Dendritic cell treated with granulocyte-macrophage colony-stimulating factor and Interleukin-4, amounts not matched to agents 40 ng/mL and 50 ng/mL, for 4 days (primary cell): ENCODE data around the gene FYN.
"Not testable (repeated sequence)": the region's sequence is repeated elsewhere in the genome, so short reads cannot be mapped to it uniquely, and the experiment has no call there.

ENCODE experiments used
- H3K27ac Mint-ChIP-seq: one replicate; pipeline ENCODE4 v1.8.0; 2022; ENCODE audit warnings: mild to moderate bottlenecking, mixed read lengths
- H3K27me3 Mint-ChIP-seq: one replicate; pipeline ENCODE4 v1.8.0; 2022; ENCODE audit warnings: mild to moderate bottlenecking, mixed read lengths
- H3K36me3 Mint-ChIP-seq: one replicate; pipeline ENCODE4 v1.8.0; 2022; ENCODE audit warnings: low read depth, mixed read lengths
- H3K4me1 Mint-ChIP-seq: one replicate; pipeline ENCODE4 v1.8.0; 2022; ENCODE audit warnings: low read depth, mixed read lengths
- H3K4me3 Mint-ChIP-seq: one replicate; pipeline ENCODE4 v1.8.0; 2022; ENCODE audit warnings: mild to moderate bottlenecking, moderate library complexity, mixed read lengths
- H3K9me3 Mint-ChIP-seq: one replicate; pipeline ENCODE4 v1.8.0; 2022; ENCODE audit warnings: mixed read lengths
- intact Hi-C: fragments of 100-400 bp; cut with micrococcal nuclease; formaldehyde crosslinking; loops from one replicate; pipeline ENCODE4 v1.15.0; 2022

Gene FYN

DNA sequence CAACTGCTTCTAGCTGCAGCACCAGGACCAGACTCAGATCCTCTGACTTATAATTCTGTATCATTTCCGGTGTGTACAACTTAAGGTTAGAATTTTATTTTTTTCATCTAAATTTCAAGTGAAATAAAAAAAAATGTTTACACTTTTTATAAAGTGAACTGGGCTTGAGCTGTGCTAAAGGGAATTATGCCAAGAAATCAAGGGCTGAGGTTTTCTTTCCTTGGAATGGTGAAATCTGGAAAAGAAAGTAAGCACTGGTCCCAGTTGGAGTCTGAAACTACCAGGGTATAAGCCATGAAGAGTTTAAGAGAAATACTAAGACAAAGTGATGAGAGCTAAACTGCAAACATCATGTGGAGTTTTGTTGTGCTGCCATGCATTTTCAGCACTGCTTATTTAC is 21.7 kb upstream of the FYN start:
- Mint-ChIP-seq H3K27ac (no peak overlapping the region), H3K27me3 (no peaks in the 10 kb centered on the region), H3K4me1 (no peaks in the 10 kb centered on the region), H3K4me3 (no peak overlapping the region), H3K9me3 (no peaks in the 10 kb centered on the region), H3K36me3 (no peaks in the 10 kb centered on the region)
- intact Hi-C loops: no loop called here

- Mint-ChIP-seq H3K4me1 (no peaks in the 10 kb centered on the region), H3K27me3 (peaks cover 3% of the 10 kb centered on the region), H3K36me3 (no peaks in the 10 kb centered on the region), H3K4me3 (no peak overlapping the region), H3K27ac (no peak overlapping the region), H3K9me3 (no peaks in the 10 kb centered on the region)
- intact Hi-C loops: no loop called here
Observed at GRCh38 chr6:111894272-111894671, 21.0 kb upstream of the FYN start.

DNA sequence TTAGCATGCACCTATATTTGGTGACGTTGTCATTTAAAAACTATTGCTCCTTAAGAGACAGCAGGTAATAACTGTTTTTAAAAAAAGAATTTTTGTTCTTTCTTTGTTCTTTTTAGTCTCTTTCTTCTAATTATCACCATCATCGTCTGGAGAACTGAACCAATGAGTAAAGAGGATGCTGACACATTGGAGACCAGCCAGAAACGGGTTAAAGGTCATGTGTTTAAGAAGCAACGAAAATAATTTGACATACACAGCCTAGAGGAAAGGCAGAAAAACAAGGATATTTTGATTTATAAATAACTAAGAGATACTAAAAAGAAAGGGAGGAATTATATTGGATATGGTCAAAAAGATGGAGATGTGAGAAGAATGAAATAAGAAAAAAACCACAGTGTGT is 19.2 kb upstream of the FYN start:
- intact Hi-C loops: no loop called here
- Mint-ChIP-seq H3K27me3 (peaks cover 9% of the 10 kb centered on the region), H3K4me3 (no peak overlapping the region), H3K36me3 (no peaks in the 10 kb centered on the region), H3K4me1 (no peaks in the 10 kb centered on the region), H3K9me3 (no peaks in the 10 kb centered on the region), H3K27ac (no peak overlapping the region)

GRCh38 chr6:111890988-111891387 is 17.7 kb upstream of the FYN start:
- intact Hi-C loops: no loop called here
- no peaks in the 10 kb centered on the region for H3K9me3 Mint-ChIP-seq
- no peaks in the 10 kb centered on the region for H3K4me1 Mint-ChIP-seq
- no peak overlapping the region for H3K27ac Mint-ChIP-seq
- no peak overlapping the region for H3K4me3 Mint-ChIP-seq
- no peaks in the 10 kb centered on the region for H3K36me3 Mint-ChIP-seq
- H3K27me3 Mint-ChIP-seq: peaks cover 10% of the 10 kb centered on the region

DNA sequence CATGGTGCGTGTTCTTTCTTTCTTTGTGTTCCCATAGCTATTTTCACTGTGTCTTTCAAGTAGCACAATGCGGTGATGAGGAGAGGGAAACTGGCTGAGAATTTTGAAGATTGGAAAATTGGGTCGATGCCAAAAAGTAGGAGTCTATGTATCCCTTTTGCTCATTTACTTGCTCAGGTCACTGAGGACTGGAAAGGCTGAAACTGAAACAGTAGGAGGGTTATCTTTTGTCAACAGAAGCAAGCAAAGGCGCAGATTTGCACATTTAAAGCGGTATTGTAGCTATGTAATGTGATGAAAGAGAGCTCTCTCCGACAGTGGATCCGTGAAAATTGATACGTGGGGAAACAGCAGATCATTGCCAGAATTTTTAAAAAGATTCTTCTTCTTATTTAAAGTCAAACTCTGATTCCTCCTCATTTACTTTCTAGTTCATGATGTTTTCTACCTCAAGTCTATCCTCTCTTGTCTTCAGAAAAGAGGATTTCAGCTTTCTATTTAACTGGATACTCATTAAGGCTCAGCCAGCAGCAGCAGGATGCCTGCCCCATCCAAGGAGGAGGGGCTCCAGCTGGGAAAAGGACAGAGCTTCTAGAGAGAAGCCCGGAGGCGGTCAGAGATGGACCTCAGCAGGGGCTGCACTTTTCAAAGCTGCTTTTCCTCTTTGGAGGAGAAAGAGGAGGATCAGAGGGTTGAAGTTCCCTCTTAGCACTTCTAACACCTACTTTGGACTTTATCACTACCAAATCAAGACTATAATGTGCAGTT is 15.9 kb upstream of the FYN start:
- Mint-ChIP-seq H3K9me3 (peaks cover 9% of the 10 kb centered on the region), H3K27ac (no peak overlapping the region)

DNA sequence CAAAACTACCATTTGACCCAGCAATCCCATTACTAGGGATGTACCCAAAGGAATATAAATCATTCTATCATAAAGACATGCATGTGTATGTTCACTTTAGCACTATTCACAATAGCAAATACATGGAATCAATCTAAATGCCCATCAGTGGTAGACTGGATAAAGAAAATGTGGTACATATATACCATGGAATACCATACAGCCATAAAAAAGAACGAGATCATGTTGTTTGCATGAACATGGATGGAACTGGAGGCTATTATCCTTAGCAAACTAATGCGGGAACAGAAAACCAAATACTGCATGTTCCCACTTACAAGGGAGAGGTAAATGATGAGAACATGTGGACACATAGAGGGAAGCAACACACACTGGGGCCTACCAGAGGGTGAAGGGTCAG is 13.5 kb upstream of the FYN start:
- H3K4me1 Mint-ChIP-seq, intact Hi-C loops, H3K36me3 Mint-ChIP-seq, H3K27me3 Mint-ChIP-seq, H3K27ac Mint-ChIP-seq, H3K4me3 Mint-ChIP-seq, H3K9me3 Mint-ChIP-seq: not testable (repeated sequence)

More for the DNA sequence above, 15.9 kb upstream of the FYN start:
- Mint-ChIP-seq H3K4me1 (no peaks in the 10 kb centered on the region), H3K27me3 (peaks cover 10% of the 10 kb centered on the region), H3K36me3 (no peaks in the 10 kb centered on the region), H3K4me3 (no peak overlapping the region)
- intact Hi-C loops: no loop called here

GRCh38 chr6:111885373-111886027 is 12.2 kb upstream of the FYN start:
- H3K27me3 Mint-ChIP-seq: peaks cover 10% of the 10 kb centered on the region
- H3K4me1 Mint-ChIP-seq: no peaks in the 10 kb centered on the region
- H3K9me3 Mint-ChIP-seq: peaks cover 15% of the 10 kb centered on the region
- intact Hi-C loops: no loop called here
- H3K4me3 Mint-ChIP-seq: no peak overlapping the region
- no peaks in the 10 kb centered on the region for H3K36me3 Mint-ChIP-seq
- H3K27ac Mint-ChIP-seq: no peak overlapping the region

GRCh38 chr6:111884068-111884467 is 10.8 kb upstream of the FYN start:
- Mint-ChIP-seq H3K9me3 (peaks cover 21% of the 10 kb centered on the region), H3K4me3 (no peak overlapping the region), H3K27ac (no peak overlapping the region), H3K27me3 (peaks cover 6% of the 10 kb centered on the region), H3K4me1 (no peaks in the 10 kb centered on the region), H3K36me3 (no peaks in the 10 kb centered on the region)
- intact Hi-C loops: no loop called here

DNA sequence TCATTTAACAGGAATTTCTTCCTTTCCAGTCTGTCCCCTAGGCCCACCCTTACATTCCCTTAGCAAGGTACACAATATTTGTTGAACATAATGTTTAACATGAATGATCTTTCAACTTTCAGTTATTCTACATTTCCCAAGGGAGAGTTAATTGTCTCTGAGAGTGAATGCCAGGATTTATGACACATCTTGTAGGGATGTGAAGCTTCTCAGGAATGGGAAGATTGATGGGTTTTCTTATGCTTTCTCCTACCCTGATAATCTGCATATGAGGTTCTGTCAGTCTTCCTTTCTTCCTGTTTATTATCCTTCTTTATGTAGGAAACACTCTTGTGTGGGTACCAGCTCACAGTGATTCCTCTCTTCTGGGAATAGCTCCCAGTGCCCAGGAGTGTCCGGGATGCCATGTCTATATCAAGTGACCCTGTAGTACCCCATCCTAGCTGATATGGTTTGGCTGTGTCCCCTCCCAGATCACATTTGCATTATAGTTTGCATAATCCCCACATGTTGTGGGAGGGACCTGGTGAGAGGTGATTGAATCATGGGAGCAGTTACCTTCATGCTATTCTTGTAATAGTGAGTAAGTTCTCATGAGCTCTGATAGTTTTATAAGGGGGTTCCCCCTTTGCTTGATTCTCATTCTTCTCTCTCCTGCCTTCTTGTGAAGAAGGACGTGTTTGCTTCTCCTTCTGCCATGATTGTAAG is 7.1 kb upstream of the FYN start:
- Mint-ChIP-seq H3K9me3 (peaks cover 15% of the 10 kb centered on the region), H3K4me1 (no peaks in the 10 kb centered on the region), H3K27ac (no peak overlapping the region), H3K4me3 (no peak overlapping the region), H3K27me3 (peaks cover 2% of the 10 kb centered on the region), H3K36me3 (no peaks in the 10 kb centered on the region)
- intact Hi-C loops: no loop called here

GRCh38 chr6:111875741-111876140 is 2.5 kb upstream of the FYN start:
- Mint-ChIP-seq H3K36me3 (peaks cover 7% of the 10 kb centered on the region), H3K27ac (no peak overlapping the region), H3K4me1 (peaks cover 28% of the 10 kb centered on the region), H3K4me3 (no peak overlapping the region), H3K9me3 (peaks cover 8% of the 10 kb centered on the region), H3K27me3 (peaks cover 6% of the 10 kb centered on the region)
- intact Hi-C loops: loop anchor here (10.0 kb wide), 1 partner anchor 151 kb away; no protein-coding TSS in a partner anchor

- Mint-ChIP-seq H3K27ac (peak overlapping the region; percentile 64), H3K9me3 (no peaks in the 10 kb centered on the region), H3K4me3 (peak overlapping the region; percentile 90), H3K4me1 (peaks cover 35% of the 10 kb centered on the region), H3K27me3 (peaks cover 6% of the 10 kb centered on the region), H3K36me3 (peaks cover 7% of the 10 kb centered on the region)
- intact Hi-C loops: loop anchor here (5.0 to 10.0 kb wide), 3 partner anchors 98 to 149 kb away; no protein-coding TSS in a partner anchor
Observed at GRCh38 chr6:111874025-111874415, 768 bp upstream of the FYN start.

GRCh38 chr6:111872401-111873177 is 663 bp downstream of the FYN start:
- Mint-ChIP-seq H3K36me3 (peaks cover 7% of the 10 kb centered on the region), H3K27me3 (peaks cover 6% of the 10 kb centered on the region), H3K9me3 (no peaks in the 10 kb centered on the region), H3K4me3 (peak overlapping the region; percentile 79), H3K4me1 (peaks cover 41% of the 10 kb centered on the region), H3K27ac (peak overlapping the region; percentile 64)
- intact Hi-C loops: loop anchor here (5.0 to 10.0 kb wide), 3 partner anchors 100 to 148 kb away; no protein-coding TSS in a partner anchor

- Mint-ChIP-seq H3K36me3 (peaks cover 7% of the 10 kb centered on the region), H3K27ac (peak overlapping the region; percentile 61), H3K4me3 (peak overlapping the region; percentile 79), H3K4me1 (peaks cover 43% of the 10 kb centered on the region), H3K27me3 (peaks cover 6% of the 10 kb centered on the region), H3K9me3 (no peaks in the 10 kb centered on the region)
- intact Hi-C loops: loop anchor here (5.0 to 10.0 kb wide), 3 partner anchors 100 to 147 kb away; no protein-coding TSS in a partner anchor
Observed at GRCh38 chr6:111871725-111872400, 1.4 kb downstream of the FYN start.
